CD4-positive, alpha-beta T cell (primary cell): ENCODE results near the gene PDCD4. TPM values are rescaled to one million over a fixed set of nuclear protein-coding genes. Genes with fewer than 3 reads are reported as not detected.
A peak's percentile ranks its signal among the peaks of the same experiment; 100 is the strongest.

Experiments used
- ATAC-seq: fragments of 200-7000 bp; cut with Tn5 transposase; one replicate; pipeline ENCODE4 v1.10.0; 2022; ENCODE audit warnings: mild to moderate bottlenecking; ENCODE audit not compliant: poor library complexity
- CTCF ChIA-PET: fragments of 350-600 bp; sonication (Branson Sonifier 250); formaldehyde crosslinking; loops from one replicate; lab custom pipeline; 2021; ENCODE audit warnings: antibody characterized with exemption, inconsistent platforms; lab: Charles Lee
- POLR2A ChIA-PET: fragments of 350-600 bp; sonication (Branson Sonifier 250); formaldehyde crosslinking; loops from one replicate; lab custom pipeline; 2021; ENCODE audit warnings: antibody characterized with exemption, inconsistent platforms; lab: Charles Lee
- DNase-seq, 14 experiments: peaks; one replicate each; pipeline ENCODE4 v3.0.0-alpha.2; 2013 to 2020; ENCODE audit warnings: mixed read lengths in 2 of 14
- H3K27ac ChIP-seq, 2 donors: one replicate each; pipeline versions ENCODE4 v1.5.1 to v1.7.0; 2013; ENCODE audit warnings: low read length in 2 of 2, low read depth in 1 of 2, mild to moderate bottlenecking in 1 of 2
- H3K27me3 ChIP-seq, 2 experiments: 1 replicate in 1 of 2; 2 replicates in 1 of 2; pipeline versions ENCODE4 v1.6.1 to v1.7.0; 2013; ENCODE audit warnings: low read length in 2 of 2, control low read depth in 1 of 2, mild to moderate bottlenecking in 1 of 2, moderate library complexity in 1 of 2; ENCODE audit not compliant: insufficient read depth in 2 of 2, control insufficient read depth in 1 of 2
- H3K36me3 ChIP-seq: one replicate; pipeline ENCODE4 v1.6.1; 2013; ENCODE audit warnings: low read length, control low read depth; ENCODE audit not compliant: insufficient read depth
- H3K4me1 ChIP-seq: one replicate; pipeline ENCODE4 v1.6.1; 2013; ENCODE audit warnings: low read length, control low read depth; ENCODE audit not compliant: insufficient read depth
- H3K4me3 ChIP-seq: one replicate; pipeline ENCODE4 v1.5.1; 2013; ENCODE audit warnings: mild to moderate bottlenecking, low read length, moderate library complexity
- H3K9me3 ChIP-seq, 2 experiments: 1 replicate in 1 of 2; 2 replicates in 1 of 2; pipeline versions ENCODE4 v1.6.1 to v1.7.0; 2013; ENCODE audit warnings: low read length in 2 of 2, mild to moderate bottlenecking in 2 of 2, control low read depth in 1 of 2, moderate library complexity in 1 of 2; ENCODE audit not compliant: control insufficient read depth in 1 of 2, insufficient read depth in 1 of 2
- H3K27ac Mint-ChIP-seq: one replicate; pipeline ENCODE4 v1.8.0; 2020; ENCODE audit warnings: mixed read lengths
- H3K27me3 Mint-ChIP-seq: one replicate; pipeline ENCODE4 v1.8.0; 2021; ENCODE audit warnings: mixed read lengths
- H3K36me3 Mint-ChIP-seq: one replicate; pipeline ENCODE4 v1.8.0; 2021; ENCODE audit warnings: low read depth, mixed read lengths
- H3K4me1 Mint-ChIP-seq: one replicate; pipeline ENCODE4 v1.8.0; 2021; ENCODE audit warnings: low read depth, mixed read lengths
- H3K4me3 Mint-ChIP-seq: one replicate; pipeline ENCODE4 v1.8.0; 2020; ENCODE audit warnings: mild to moderate bottlenecking, mixed read lengths
- H3K9me3 Mint-ChIP-seq: one replicate; pipeline ENCODE4 v1.8.0; 2020; ENCODE audit warnings: mixed read lengths
- intact Hi-C, 2 experiments: fragments of 100-400 bp; cut with DNase I in 1 of 2; cut with micrococcal nuclease in 1 of 2; formaldehyde crosslinking; loops; one replicate each; pipeline versions ENCODE4 v1.15.1 to v1.9.0; 2023 to 2025; cut with DNase I, micrococcal nuclease
- total RNA-seq, 174 experiments: library from RNA in 2 of 174; stranded (reverse) in 2 of 174; gene quantifications; one replicate each; pipeline ENCODE4 v1.2.3 and lab custom pipeline; 2021 to 2026
- TF ChIP-seq, protein P1 (sequence below): fragments of 200-600 bp; IDR thresholded peaks from one replicate; pipeline ENCODE4 v1.8.0; 2022; ENCODE audit warnings: antibody characterized with exemption, mild to moderate bottlenecking

PDCD4 gene
- total RNA-seq, 2 experiments from 2014 or later = 352 to 358 TPM

DNA sequence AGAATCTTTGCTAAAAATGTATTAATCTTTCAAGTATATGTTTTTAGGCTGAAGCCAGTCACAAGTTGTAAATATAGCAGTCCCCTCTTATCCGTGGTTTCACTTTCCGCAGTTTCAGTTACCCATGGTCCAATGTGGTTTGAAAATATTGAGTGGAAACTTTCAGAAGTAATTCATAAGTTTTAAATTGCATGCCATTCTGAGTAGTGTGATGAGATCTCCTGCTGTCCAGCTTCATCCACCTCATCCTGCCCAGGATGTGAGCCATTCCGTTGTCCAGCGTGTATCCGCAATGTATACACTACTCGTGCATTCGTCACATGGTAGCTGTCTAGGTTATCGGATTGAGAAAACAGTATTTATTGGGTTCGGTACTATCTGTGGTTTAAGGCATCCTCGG lies 12.2 kb downstream of the PDCD4 start:
- no peaks in the 10 kb centered on the region for H3K9me3 ChIP-seq
- POLR2A ChIA-PET = interaction anchor here (0.8 to 3.4 kb wide), 2 partner anchors 24 to 26 kb away, joined by 3 to 11 read pairs; no protein-coding TSS in a partner anchor
- no peaks in the 10 kb centered on the region for H3K27me3 Mint-ChIP-seq
- peaks cover 75% of the 10 kb centered on the region for H3K36me3 ChIP-seq
- TF ChIP-seq, protein P1, sequence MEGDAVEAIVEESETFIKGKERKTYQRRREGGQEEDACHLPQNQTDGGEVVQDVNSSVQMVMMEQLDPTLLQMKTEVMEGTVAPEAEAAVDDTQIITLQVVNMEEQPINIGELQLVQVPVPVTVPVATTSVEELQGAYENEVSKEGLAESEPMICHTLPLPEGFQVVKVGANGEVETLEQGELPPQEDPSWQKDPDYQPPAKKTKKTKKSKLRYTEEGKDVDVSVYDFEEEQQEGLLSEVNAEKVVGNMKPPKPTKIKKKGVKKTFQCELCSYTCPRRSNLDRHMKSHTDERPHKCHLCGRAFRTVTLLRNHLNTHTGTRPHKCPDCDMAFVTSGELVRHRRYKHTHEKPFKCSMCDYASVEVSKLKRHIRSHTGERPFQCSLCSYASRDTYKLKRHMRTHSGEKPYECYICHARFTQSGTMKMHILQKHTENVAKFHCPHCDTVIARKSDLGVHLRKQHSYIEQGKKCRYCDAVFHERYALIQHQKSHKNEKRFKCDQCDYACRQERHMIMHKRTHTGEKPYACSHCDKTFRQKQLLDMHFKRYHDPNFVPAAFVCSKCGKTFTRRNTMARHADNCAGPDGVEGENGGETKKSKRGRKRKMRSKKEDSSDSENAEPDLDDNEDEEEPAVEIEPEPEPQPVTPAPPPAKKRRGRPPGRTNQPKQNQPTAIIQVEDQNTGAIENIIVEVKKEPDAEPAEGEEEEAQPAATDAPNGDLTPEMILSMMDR = no peak
- no peak for ATAC-seq
- peaks cover 83% of the 10 kb centered on the region for H3K4me1 Mint-ChIP-seq
- H3K27me3 ChIP-seq = no peaks in the 10 kb centered on the region
- H3K4me1 ChIP-seq = peaks cover 15% of the 10 kb centered on the region
- peak overlapping the region; percentile 71 for H3K27ac Mint-ChIP-seq
- intact Hi-C loops = loop anchor here in 1 of 2 experiments (1.0 kb wide), 1 partner anchor 9 kb away; no protein-coding TSS in a partner anchor
- DNase-seq = peak in 1 of 14 experiments; percentile 36
- H3K4me3 Mint-ChIP-seq = peak overlapping the region; percentile 71
- H3K27ac ChIP-seq = peak overlapping the region in 1 of 2 donors; percentile 33
- no peaks in the 10 kb centered on the region for H3K9me3 Mint-ChIP-seq
- CTCF ChIA-PET = no interaction called here
- peak overlapping the region; percentile 13 for H3K4me3 ChIP-seq
- H3K36me3 Mint-ChIP-seq = peaks cover 91% of the 10 kb centered on the region

DNA sequence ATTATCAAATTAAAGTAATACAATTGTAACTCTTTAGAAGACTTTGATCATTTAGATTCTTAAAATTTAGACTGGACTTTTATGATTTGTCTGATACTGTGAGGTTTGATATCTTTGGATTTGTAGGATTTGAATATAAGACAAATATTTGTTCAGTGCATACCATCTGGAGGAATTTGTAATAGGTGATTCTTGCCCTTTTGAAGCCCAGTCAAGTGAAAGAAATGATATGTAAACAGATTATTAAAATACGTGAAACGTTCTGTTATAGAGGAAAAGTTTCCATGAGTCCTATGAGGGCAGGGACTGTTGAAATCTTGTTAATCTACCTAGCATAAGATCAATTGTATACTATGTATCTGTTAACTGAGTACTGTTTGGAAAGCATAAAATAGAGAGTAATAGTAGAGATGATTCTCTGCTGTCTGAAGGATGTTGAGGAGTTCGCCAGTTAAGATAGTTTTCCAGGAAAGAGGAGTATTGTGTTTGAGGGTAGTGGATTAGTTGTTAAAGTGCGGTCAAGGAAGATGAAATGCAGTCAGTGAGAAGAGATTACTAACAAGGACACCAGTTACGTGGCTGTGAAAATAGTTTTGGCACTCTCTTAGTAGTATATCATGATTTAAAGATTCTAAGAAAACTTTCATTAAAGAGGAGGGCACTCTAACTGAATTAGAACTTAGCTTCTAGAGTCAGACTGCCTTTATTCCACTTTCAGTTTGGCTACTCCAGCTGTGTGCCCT lies 14.4 kb downstream of the PDCD4 start:
- Mint-ChIP-seq H3K27me3 (no peaks in the 10 kb centered on the region), H3K9me3 (no peaks in the 10 kb centered on the region), H3K36me3 (peaks cover 92% of the 10 kb centered on the region), H3K4me1 (peaks cover 71% of the 10 kb centered on the region), H3K4me3 (peak overlapping the region; percentile 3), H3K27ac (peak overlapping the region; percentile 15)
- Histone ChIP-seq H3K4me3 (no peak overlapping the region), H3K27me3 (no peaks in the 10 kb centered on the region), H3K9me3 (no peaks in the 10 kb centered on the region), H3K4me1 (peaks cover 10% of the 10 kb centered on the region), H3K27ac (peak overlapping the region in 1 of 2 donors; percentile 35), H3K36me3 (peaks cover 86% of the 10 kb centered on the region)
- ChIA-PET POLR2A (interaction anchor here (1.2 to 2.1 kb wide), 6 partner anchors 9 to 83 kb away, joined by 4 to 7 read pairs (median 4); partner anchors contain the start of gene PDCD4), CTCF (interaction anchor here (0.7 to 2.2 kb wide), 5 partner anchors 13 to 144 kb away, joined by 3 to 10 read pairs (median 4); no protein-coding TSS in a partner anchor)
- ATAC-seq = no peak
- TF ChIP-seq, protein P1 = no peak
- no peak for DNase-seq
- intact Hi-C loops = no loop called here

DNA sequence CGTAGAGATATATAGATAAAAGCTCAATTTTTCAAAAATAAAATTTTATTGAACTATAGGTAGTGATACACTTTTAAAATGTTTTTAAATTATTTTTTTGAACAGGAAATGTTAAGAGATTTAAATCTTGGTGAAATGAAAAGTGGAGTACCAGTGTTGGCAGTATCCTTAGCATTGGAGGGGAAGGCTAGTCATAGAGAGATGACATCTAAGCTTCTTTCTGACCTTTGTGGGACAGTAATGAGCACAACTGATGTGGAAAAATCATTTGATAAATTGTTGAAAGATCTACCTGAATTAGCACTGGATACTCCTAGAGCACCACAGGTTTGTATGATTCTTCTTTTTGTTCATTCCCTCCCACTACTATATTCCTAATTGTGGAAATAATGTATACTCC lies 15.8 kb downstream of the PDCD4 start:
- H3K27ac Mint-ChIP-seq = peak overlapping the region; percentile 1

More for the DNA sequence above, 15.8 kb downstream of the PDCD4 start:
- Mint-ChIP-seq H3K4me3 (no peak overlapping the region), H3K36me3 (peaks cover 92% of the 10 kb centered on the region), H3K27me3 (no peaks in the 10 kb centered on the region), H3K9me3 (no peaks in the 10 kb centered on the region), H3K4me1 (peaks cover 71% of the 10 kb centered on the region)
- ATAC-seq = no peak
- Histone ChIP-seq H3K4me1 (peaks cover 8% of the 10 kb centered on the region), H3K27me3 (no peaks in the 10 kb centered on the region), H3K4me3 (no peak overlapping the region), H3K27ac (no peak overlapping the region), H3K9me3 (no peaks in the 10 kb centered on the region), H3K36me3 (peaks cover 89% of the 10 kb centered on the region)
- intact Hi-C loops = no loop called here
- CTCF ChIA-PET = interaction anchor here (0.5 to 2.2 kb wide), 6 partner anchors 10 to 137 kb away, joined by 3 to 10 read pairs (median 4); no protein-coding TSS in a partner anchor
- TF ChIP-seq, protein P1 = no peak
- no peak for DNase-seq
- POLR2A ChIA-PET = interaction anchor here (0.8 to 2.1 kb wide), 8 partner anchors 9 to 85 kb away, joined by 3 to 7 read pairs (median 4); partner anchors contain the start of gene PDCD4
